Adrenal gland (tissue), 12 donors: ENCODE results near the gene EMID1. TPM values are rescaled to one million over a fixed set of nuclear protein-coding genes. Genes with fewer than 3 reads are reported as not detected.
A peak's percentile ranks its signal among the peaks of the same experiment; 100 is the strongest.

Source experiments
- DNase-seq, 7 donors: peaks; one replicate each; pipeline ENCODE4 v3.0.0-alpha.2; 2019 to 2020
- H3K27ac ChIP-seq, 5 donors: fragments of 200-600 bp; sonication (generic) in 4 of 5; 1 replicate in 3 of 5; 2 replicates in 2 of 5; pipeline versions ENCODE4 v1.5.1 to v1.8.0; 2016 to 2020; ENCODE audit warnings: mild to moderate bottlenecking in 1 of 5
- H3K27me3 ChIP-seq: fragments of 200-600 bp; 2 replicates; pipeline ENCODE4 v1.8.0; 2021
- H3K36me3 ChIP-seq, 2 donors: fragments of 200-600 bp; replicated peaks in 1 of 2; 1 replicate in 1 of 2; 2 replicates in 1 of 2; pipeline versions ENCODE4 v1.5.1 to v1.8.0; 2018 to 2022
- H3K4me1 ChIP-seq, 2 donors: fragments of 200-600 bp; replicated peaks in 1 of 2; 1 replicate in 1 of 2; 2 replicates in 1 of 2; pipeline versions ENCODE4 v1.5.1 to v1.8.0; 2018 to 2021
- H3K4me3 ChIP-seq, 4 donors: fragments of 200-600 bp; sonication (generic) in 3 of 4; one replicate each; pipeline ENCODE4 v1.5.1; 2016 to 2018
- H3K9me3 ChIP-seq, 3 donors: fragments of 200-600 bp; sonication (generic) in 1 of 3; replicated peaks in 1 of 3; 1 replicate in 2 of 3; 2 replicates in 1 of 3; pipeline versions ENCODE4 v1.5.1 to v1.8.0; 2016 to 2021
- POLR2A ChIP-seq, 2 donors: fragments of 450-650 bp; IDR thresholded peaks; one replicate each; pipeline ENCODE4 v1.6.1; 2017; ENCODE audit warnings: antibody characterized with exemption in 2 of 2, mild to moderate bottlenecking in 2 of 2, moderate library complexity in 1 of 2
- WGBS, 4 donors: extraction: QIAGEN DNeasy Blood & Tissue Kit in 2 of 4; methylation state at CpG; one replicate each; pipeline versions ENCODE4 v1.1.5 to v1.1.7; 2013 to 2017; 5-methylcytosine and 5-hydroxymethylcytosine counted together
- intact Hi-C, 2 donors: fragments of 100-400 bp; cut with DNase I; formaldehyde crosslinking; loops; one replicate each; pipeline versions ENCODE4 v1.14.1 to v1.15.0; 2022 to 2023
- polyA plus RNA-seq, 3 donors: library from polyadenylated mRNA; stranded (reverse); fragments of 200-250 nt in 2 of 3; fragments of 350-450 nt in 1 of 3; fragmentation: Illumina TruSeq in 1 of 3; extraction: RNeasy Lipid Tissue Mini Kit (QIAGEN cat#74804) in 1 of 3; gene quantifications; one replicate each; pipeline ENCODE4 v1.2.3, GENCODE V29; 2013 to 2014
- total RNA-seq, 9 donors: library from RNA; depleted of rRNA in 4 of 9; stranded (reverse); fragments of >200 nt in 4 of 9; fragments of 120-200 nt in 1 of 9; fragmentation: NEBNext Ultra II Directional in 1 of 9; extraction: Animal tissue kit (Norgen Biotek cat#: 25700) in 1 of 9; gene quantifications; one replicate each; pipeline versions ENCODE4 v1.1.0 to v1.2.4, GENCODE V29; 2013 to 2023
- TF ChIP-seq, protein P1 (sequence below), 6 experiments: fragments of 450-650 bp in 4 of 6; fragments of 200-600 bp in 2 of 6; sonication (generic) in 1 of 6; IDR thresholded peaks; 1 replicate in 5 of 6; 2 replicates in 1 of 6; pipeline versions ENCODE4 v1.5.1 to v1.8.0; 2016 to 2021; ENCODE audit warnings: antibody characterized with exemption in 6 of 6, mild to moderate bottlenecking in 2 of 6, moderate library complexity in 1 of 6
- donor health status: healthy with polysubstance abuse.
- donor health status: Bipolar disorder and iron deficiency.
- donor health status: DM: yes; HTN: yes; CAD: no.
- donor health status: DM: no; HTN: no; CAD: no.
- donor health status: DM: no; HTN: no; CAD: no.
- donor health status: DM: yes; HTN: yes; CAD: no.

The EMID1 gene
- total and polyA plus RNA-seq, 12 donors = 2.5 to 70.9 (median 38.7) TPM

DNA sequence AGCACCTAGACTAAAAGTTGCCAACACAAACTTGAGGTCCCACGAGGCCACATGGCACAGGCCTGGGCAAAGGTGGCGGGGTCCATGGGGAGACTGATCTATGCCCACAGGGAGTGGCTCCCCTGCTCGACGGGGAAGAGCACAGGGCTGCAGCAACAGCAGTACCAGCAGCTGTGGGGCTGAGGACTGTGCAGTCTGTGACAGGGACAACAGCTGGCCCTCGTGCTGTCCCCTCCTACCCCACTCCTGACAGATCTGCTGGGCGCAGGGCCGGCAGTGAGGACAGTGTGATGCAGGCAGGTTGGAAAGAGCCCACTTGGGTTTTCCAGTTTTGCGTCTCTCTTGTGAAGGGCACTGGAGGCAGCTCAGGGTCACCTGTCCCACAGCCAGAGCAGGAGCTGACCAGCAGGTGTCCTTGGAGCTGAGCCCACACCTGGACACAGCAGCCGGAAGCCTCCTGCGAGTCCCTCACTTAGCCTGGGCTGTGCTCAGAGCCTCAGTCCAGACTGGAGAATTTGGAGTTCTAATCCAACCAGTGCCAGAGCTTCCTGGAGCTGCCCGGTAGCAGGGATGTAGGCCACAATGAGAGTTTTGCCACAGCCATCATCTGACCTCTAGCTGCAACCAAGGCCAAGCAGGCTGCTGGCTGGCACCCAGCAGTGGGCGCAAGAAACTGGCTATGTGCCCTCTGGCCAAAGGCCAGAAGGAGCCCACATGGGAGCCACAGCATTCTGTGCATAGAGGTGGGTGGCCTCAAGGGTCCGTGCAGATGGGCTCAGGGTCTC, 97.2 kb downstream of the EMID1 start:
- WGBS, 4 donors = 20 to 46% (median 34%) methylated on average over 4 to 13 of the region's 13 CpGs
- Histone ChIP-seq H3K36me3 (peaks cover 0 to 33% of the 10 kb centered on the region in 2 donors), H3K4me3 (no peak overlapping the region), H3K27ac (peak overlapping the region; percentile 42 to 88 (median 64)), H3K9me3 (no peaks in the 10 kb centered on the region), H3K4me1 (peaks cover 18 to 32% of the 10 kb centered on the region in 2 donors), H3K27me3 (no peaks in the 10 kb centered on the region)
- TF ChIP-seq, protein P1, sequence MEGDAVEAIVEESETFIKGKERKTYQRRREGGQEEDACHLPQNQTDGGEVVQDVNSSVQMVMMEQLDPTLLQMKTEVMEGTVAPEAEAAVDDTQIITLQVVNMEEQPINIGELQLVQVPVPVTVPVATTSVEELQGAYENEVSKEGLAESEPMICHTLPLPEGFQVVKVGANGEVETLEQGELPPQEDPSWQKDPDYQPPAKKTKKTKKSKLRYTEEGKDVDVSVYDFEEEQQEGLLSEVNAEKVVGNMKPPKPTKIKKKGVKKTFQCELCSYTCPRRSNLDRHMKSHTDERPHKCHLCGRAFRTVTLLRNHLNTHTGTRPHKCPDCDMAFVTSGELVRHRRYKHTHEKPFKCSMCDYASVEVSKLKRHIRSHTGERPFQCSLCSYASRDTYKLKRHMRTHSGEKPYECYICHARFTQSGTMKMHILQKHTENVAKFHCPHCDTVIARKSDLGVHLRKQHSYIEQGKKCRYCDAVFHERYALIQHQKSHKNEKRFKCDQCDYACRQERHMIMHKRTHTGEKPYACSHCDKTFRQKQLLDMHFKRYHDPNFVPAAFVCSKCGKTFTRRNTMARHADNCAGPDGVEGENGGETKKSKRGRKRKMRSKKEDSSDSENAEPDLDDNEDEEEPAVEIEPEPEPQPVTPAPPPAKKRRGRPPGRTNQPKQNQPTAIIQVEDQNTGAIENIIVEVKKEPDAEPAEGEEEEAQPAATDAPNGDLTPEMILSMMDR (IDR thresholded peaks at IDR 0.05) = peak in 1 of 6 experiments; percentile 11
- peak in 1 of 2 donors; percentile 26 for TF ChIP-seq POLR2A (IDR thresholded peaks at IDR 0.05)
- intact Hi-C loops = no loop called here
- peak; percentile 72 to 83 (median 80) for DNase-seq

DNA sequence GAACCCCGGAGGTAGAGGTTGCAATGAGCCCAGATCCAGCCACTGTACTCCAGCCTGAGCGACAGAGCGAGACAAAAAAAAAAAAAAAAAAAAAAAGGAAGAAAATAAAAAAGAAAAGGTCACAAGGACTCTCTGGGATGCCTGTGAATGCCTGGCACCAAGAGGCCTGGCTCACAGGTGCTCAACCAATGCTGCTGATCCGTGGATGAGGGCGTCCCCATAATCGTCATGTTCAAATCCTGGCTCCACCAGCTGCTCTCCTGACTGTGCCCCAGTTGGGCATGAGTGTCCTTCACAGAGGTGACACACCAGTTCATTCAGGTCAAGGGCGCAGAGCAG, 100.1 kb downstream of the EMID1 start:
- TF ChIP-seq POLR2A (IDR thresholded peaks at IDR 0.05) = no peak
- Histone ChIP-seq H3K4me1 (peaks cover 46 to 61% of the 10 kb centered on the region in 2 donors), H3K4me3 (peak overlapping the region in 1 of 4 donors; percentile 93), H3K27me3 (no peaks in the 10 kb centered on the region), H3K9me3 (no peaks in the 10 kb centered on the region), H3K27ac (peak overlapping the region in 4 of 5 donors; percentile 26 to 93 (median 72)), H3K36me3 (peaks cover 0 to 4% of the 10 kb centered on the region in 2 donors)
- 23 to 50% (median 36%) methylated on average over 6 to 7 of the region's 7 CpGs for WGBS, 4 donors
- intact Hi-C loops = no loop called here
- DNase-seq = no peak

DNA sequence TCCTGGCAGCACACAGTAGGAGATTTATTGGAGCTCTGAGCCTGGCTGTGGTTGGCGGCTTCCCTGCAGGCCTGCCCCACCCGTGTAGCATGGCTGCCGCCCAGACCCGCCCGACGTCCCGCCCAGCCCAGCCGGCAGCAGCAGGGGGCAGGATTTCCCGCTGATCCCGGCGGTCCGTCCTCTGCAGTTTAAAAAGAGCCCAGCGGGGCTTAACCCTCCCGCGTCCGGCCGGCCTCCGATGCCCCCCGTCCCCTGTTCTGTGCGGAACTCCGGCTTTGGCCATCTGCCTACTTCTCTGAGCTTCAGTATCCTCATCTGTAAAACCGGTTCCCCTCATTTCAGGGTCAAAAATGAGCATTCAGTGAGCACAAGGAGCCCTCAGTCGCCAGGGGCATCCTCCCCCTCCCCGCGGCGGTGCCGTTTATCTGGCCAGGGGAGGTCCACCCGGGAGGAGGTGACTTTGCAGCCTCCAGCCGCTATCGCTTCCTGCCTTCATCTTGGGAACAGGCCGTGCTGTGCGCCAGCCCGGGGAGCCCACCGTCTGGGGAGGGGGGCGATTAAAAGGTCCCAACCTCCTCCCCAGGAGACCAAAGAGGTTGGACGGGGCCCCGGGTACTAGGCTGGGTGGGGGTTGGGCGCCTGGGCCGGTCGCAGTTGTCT, 100.6 kb downstream of the EMID1 start, which contains the start of gene GAS2L1:
TSS of gene GAS2L1 (plus strand) at position 476 of the 660 bp plus-strand sequence. CDS start 1,456 bp downstream, outside the sequence.
- TF ChIP-seq, protein P1 (IDR thresholded peaks at IDR 0.05) = peak; percentile 55 to 73 (median 67)
- TF ChIP-seq POLR2A (IDR thresholded peaks at IDR 0.05) = no peak
- H3K27ac ChIP-seq = peak within 1 kb of the TSS; percentile 43 to 93 (median 76)
- H3K4me1 ChIP-seq = peaks cover 51 to 66% of the 10 kb centered on the region in 2 donors
- intact Hi-C loops = no loop called here
- H3K36me3 ChIP-seq = no peaks in the 10 kb centered on the region
- peak within 1 kb of the TSS; percentile 3 to 93 (median 37) for H3K4me3 ChIP-seq
- H3K27me3 ChIP-seq = no peaks in the 10 kb centered on the region
- no peaks in the 10 kb centered on the region for H3K9me3 ChIP-seq
- WGBS, 4 donors = 0 to 3% (median 0%) methylated on average over 9 to 40 of the region's 40 CpGs
- DNase-seq = peak; percentile 82 to 88 (median 86)

DNA sequence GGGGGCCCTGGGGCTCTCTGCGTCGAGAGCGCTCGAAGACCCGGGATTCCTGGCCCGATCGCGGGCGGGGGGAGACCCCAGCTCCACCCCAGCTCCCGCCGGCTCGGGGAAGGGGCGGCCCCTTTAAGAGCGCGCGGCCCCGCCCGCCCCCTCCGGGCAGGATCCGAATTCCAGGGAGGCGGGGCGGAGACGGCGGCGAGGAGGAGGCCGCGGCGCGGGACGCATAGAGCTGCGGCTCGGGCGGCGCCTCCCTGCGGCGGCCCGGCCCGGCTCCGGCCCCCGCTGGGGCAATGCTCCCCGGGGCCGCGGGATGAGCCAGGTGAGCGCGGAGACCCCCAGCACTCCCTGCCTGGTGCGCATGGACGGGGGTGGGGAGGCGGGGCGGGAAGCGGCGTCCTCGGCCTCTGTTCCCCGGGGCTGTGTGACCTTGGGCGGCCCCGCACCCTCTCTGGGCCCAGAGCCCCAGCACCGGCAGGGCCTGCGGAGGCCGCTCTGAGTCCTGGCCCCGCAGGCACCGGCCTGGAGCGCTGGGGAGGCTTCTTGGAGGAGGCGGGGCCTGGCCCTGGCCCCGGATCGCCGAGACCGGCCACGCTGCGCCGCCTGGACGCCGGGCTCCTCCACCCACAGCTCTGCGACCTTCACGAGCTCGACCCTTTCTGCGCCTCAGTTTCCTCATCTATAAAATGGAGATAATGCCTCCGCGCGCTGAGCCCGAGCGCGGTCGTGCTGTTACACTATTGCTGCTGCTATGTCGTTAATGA, 101.3 kb downstream of the EMID1 start:
- Histone ChIP-seq H3K9me3 (no peaks in the 10 kb centered on the region), H3K27ac (peak overlapping the region; percentile 43 to 93 (median 76)), H3K4me1 (peaks cover 54 to 72% of the 10 kb centered on the region in 2 donors), H3K4me3 (peak overlapping the region; percentile 3 to 93 (median 37)), H3K27me3 (no peaks in the 10 kb centered on the region), H3K36me3 (no peaks in the 10 kb centered on the region)
- TF ChIP-seq, protein P1 (IDR thresholded peaks at IDR 0.05) = peak in 1 of 6 experiments; percentile 8
- TF ChIP-seq POLR2A (IDR thresholded peaks at IDR 0.05) = peak; percentile 34 to 60
- DNase-seq = peak; percentile 76 to 87 (median 84)
- intact Hi-C loops = no loop called here
- WGBS, 4 donors = 0 to 10% (median 6%) methylated on average over 1 to 83 of the region's 83 CpGs
